HCT116 (cell line): ENCODE measurements around the gene CRCP. TPM values are rescaled to one million over a fixed set of nuclear protein-coding genes. Genes with fewer than 3 reads are reported as not detected.

ENCODE experiments used
- ATAC-seq: fragments of 200-7000 bp; cut with Tn5 transposase; 2 replicates; pipeline ENCODE4 v1.9.1; 2020; ENCODE audit warnings: mild to moderate bottlenecking, moderate library complexity
- BruUV-seq: library from RNA; stranded (reverse); fragments of 400-500 nt; replicated peaks from 2 replicates; lab custom pipeline; 2021; lab: Mats Ljungman, UMichigan
- CTCF ChIA-PET: fragments of 300-600 bp; sonication (Branson Sonifier 250); formaldehyde crosslinking; loops from one replicate; lab custom pipeline; 2021; ENCODE audit warnings: antibody characterized with exemption; lab: Charles Lee
- POLR2A ChIA-PET: fragments of 300-600, 350-600 bp; sonication (Branson Sonifier 250); formaldehyde crosslinking; loops from one replicate; lab custom pipeline; 2021; ENCODE audit warnings: antibody characterized with exemption; lab: Charles Lee
- RAD21 ChIA-PET, 2 experiments: fragments of 300-600 bp; sonication (Branson Sonifier 250); formaldehyde crosslinking; loops; one replicate each; lab custom pipeline; 2023; ENCODE audit warnings: low total read pairs in 2 of 2; ENCODE audit not compliant: uncharacterized antibody in 2 of 2, unreplicated experiment in 2 of 2, low non-redundant PET in 1 of 2; lab: Charles Lee
- DNase-seq: peaks from one replicate; pipeline ENCODE4 v3.0.0-alpha.2; 2010; ENCODE audit warnings: low read depth, low spot score
- H2AFZ ChIP-seq: fragments of 200-600 bp; shearing (Covaris generic), sonication (generic); 2 replicates; pipeline ENCODE4 v1.6.1; 2017; ENCODE audit warnings: low read depth, mixed run types, mixed read lengths, antibody characterized with exemption, low read length; ENCODE audit not compliant: poor library complexity, severe bottlenecking
- H3K27ac ChIP-seq: 2 replicates; pipeline ENCODE4 v1.5.1; 2012; ENCODE audit warnings: low read depth, low read length
- H3K27me3 ChIP-seq: fragments of 200-600 bp; sonication (generic); 2 replicates; pipeline ENCODE4 v1.6.1; 2016; ENCODE audit warnings: mixed run types, low read length, mixed read lengths; ENCODE audit not compliant: insufficient read depth
- H3K36me3 ChIP-seq, 2 experiments: fragments of 200-500 bp in 1 of 2; fragments of 200-600 bp in 1 of 2; sonication (Bioruptor generic) in 1 of 2; sonication (generic) in 1 of 2; 2 replicates each; pipeline versions ENCODE4 v1.5.1 to v1.6.1; 2014 to 2016; ENCODE audit warnings: low read length in 2 of 2, inconsistent platforms in 1 of 2, mixed read lengths in 1 of 2, mixed run types in 1 of 2; ENCODE audit not compliant: insufficient read depth in 2 of 2, control insufficient read depth in 1 of 2
- H3K4me1 ChIP-seq, 2 experiments: fragments of 200-600 bp in 1 of 2; sonication (generic) in 1 of 2; 2 replicates each; pipeline versions ENCODE4 v1.5.1 to v1.6.1; 2012 to 2017; ENCODE audit warnings: low read length in 2 of 2, inconsistent platforms in 1 of 2, mild to moderate bottlenecking in 1 of 2, mixed read lengths in 1 of 2, mixed run types in 1 of 2, moderate library complexity in 1 of 2; ENCODE audit not compliant: insufficient read depth in 2 of 2, control insufficient read depth in 1 of 2
- H3K4me2 ChIP-seq: fragments of 200-600 bp; sonication (generic); 2 replicates; pipeline ENCODE4 v1.6.1; 2017; ENCODE audit warnings: mixed run types, low read length, mixed read lengths
- H3K4me3 ChIP-seq, 2 experiments: fragments of 200-600 bp in 1 of 2; sonication (generic) in 1 of 2; replicated peaks in 1 of 2; 2 replicates each; pipeline ENCODE4 v1.5.1; 2011 to 2016; ENCODE audit warnings: low read length in 2 of 2, control low read depth in 1 of 2, low read depth in 1 of 2, mild to moderate bottlenecking in 1 of 2, mixed read lengths in 1 of 2, mixed run types in 1 of 2
- H3K79me2 ChIP-seq: fragments of 200-600 bp; sonication (generic); 2 replicates; pipeline ENCODE4 v1.6.1; 2017; ENCODE audit warnings: mild to moderate bottlenecking, mixed run types, low read length, moderate library complexity, mixed read lengths; ENCODE audit not compliant: insufficient read depth
- H3K9ac ChIP-seq: fragments of 200-600 bp; sonication (generic); 2 replicates; pipeline ENCODE4 v1.6.1; 2016; ENCODE audit warnings: low read length, mixed read lengths
- H3K9me2 ChIP-seq: fragments of 200-600 bp; sonication (generic), shearing (Covaris generic); 2 replicates; pipeline ENCODE4 v1.6.1; 2017; ENCODE audit warnings: mixed run types, mild to moderate bottlenecking, moderate library complexity; ENCODE audit not compliant: insufficient read depth
- H3K9me3 ChIP-seq, 2 experiments: fragments of 200-500 bp in 1 of 2; fragments of 200-600 bp in 1 of 2; sonication (Bioruptor generic) in 1 of 2; sonication (generic) in 1 of 2; 2 replicates each; pipeline ENCODE4 v1.6.1; 2014 to 2017; ENCODE audit warnings: low read length in 2 of 2, mixed read lengths in 2 of 2, inconsistent platforms in 1 of 2, low read depth in 1 of 2, mild to moderate bottlenecking in 1 of 2, mixed run types in 1 of 2, moderate library complexity in 1 of 2; ENCODE audit not compliant: control insufficient read depth in 1 of 2, insufficient read depth in 1 of 2
- H4K20me1 ChIP-seq: fragments of 200-600 bp; sonication (generic), shearing (Covaris generic); 2 replicates; pipeline ENCODE4 v1.6.1; 2017; ENCODE audit warnings: mixed run types, mild to moderate bottlenecking, moderate library complexity; ENCODE audit not compliant: insufficient read depth
- ATF3 ChIP-seq: IDR thresholded peaks from 2 replicates; pipeline ENCODE4 v1.6.1; 2012
- CBX3 ChIP-seq: IDR thresholded peaks from 2 replicates; pipeline ENCODE4 v1.6.1; 2012; ENCODE audit warnings: low read depth
- CEBPB ChIP-seq: IDR thresholded peaks from 2 replicates; pipeline ENCODE4 v1.6.1; 2012; ENCODE audit warnings: low read depth
- EGR1 ChIP-seq: IDR thresholded peaks from 2 replicates; pipeline ENCODE4 v1.6.1; 2012; ENCODE audit warnings: low read depth
- ELF1 ChIP-seq: IDR thresholded peaks from 2 replicates; pipeline ENCODE4 v1.6.1; 2012; ENCODE audit warnings: low read depth, borderline replicate concordance
- EZH2 ChIP-seq: fragments of 200-600 bp; sonication (generic); IDR thresholded peaks from 2 replicates; pipeline ENCODE4 v1.6.1; 2017; ENCODE audit warnings: antibody characterized with exemption, mixed run types
- FOSL1 ChIP-seq: IDR thresholded peaks from 2 replicates; pipeline ENCODE4 v1.6.1; 2012; ENCODE audit warnings: low read depth
- JUND ChIP-seq: IDR thresholded peaks from 2 replicates; pipeline ENCODE4 v1.6.1; 2012
- POLR2A ChIP-seq: IDR thresholded peaks from 2 replicates; pipeline ENCODE4 v1.7.0; 2011; ENCODE audit warnings: borderline replicate concordance; ENCODE audit not compliant: insufficient read depth, insufficient read length; ENCODE audit errors: extremely low read depth
- POLR2AphosphoS5 ChIP-seq: IDR thresholded peaks from 2 replicates; pipeline ENCODE4 v1.6.1; 2011; ENCODE audit warnings: mild to moderate bottlenecking, low read depth, low read length, moderate library complexity
- REST ChIP-seq: IDR thresholded peaks from 2 replicates; pipeline ENCODE4 v1.6.1; 2012; ENCODE audit warnings: low read depth
- SIN3A ChIP-seq: IDR thresholded peaks from 2 replicates; pipeline ENCODE4 v1.6.1; 2012; ENCODE audit warnings: low read depth
- SP1 ChIP-seq: IDR thresholded peaks from 2 replicates; pipeline ENCODE4 v1.6.1; 2012; ENCODE audit warnings: low read depth
- SRF ChIP-seq: IDR thresholded peaks from 2 replicates; pipeline ENCODE4 v1.6.1; 2012; ENCODE audit warnings: low read depth
- TCF7L2 ChIP-seq: IDR thresholded peaks from 2 replicates; pipeline ENCODE4 v1.7.0; 2011; ENCODE audit warnings: borderline replicate concordance, inconsistent platforms; ENCODE audit not compliant: insufficient read depth, insufficient read length; ENCODE audit errors: extremely low read depth
- ZFX ChIP-seq: fragments of 450-650 bp; IDR thresholded peaks from 2 replicates; pipeline ENCODE4 v1.6.1; 2017
- ZNF274 ChIP-seq: fragments of 200-500 bp; sonication (Bioruptor generic); IDR thresholded peaks from 2 replicates; pipeline ENCODE4 v1.6.1; 2014; ENCODE audit warnings: mild to moderate bottlenecking, low read depth, low read length, inconsistent platforms
- intact Hi-C: fragments of 100-400 bp; cut with micrococcal nuclease; formaldehyde crosslinking; loops from 2 replicates; pipeline ENCODE4 v1.10.0; 2022
- total RNA-seq: library from RNA; stranded (reverse); gene quantifications from one replicate; pipeline ENCODE4 v1.2.1, GENCODE V29; 2021; ENCODE audit not compliant: unreplicated experiment
- TF ChIP-seq, protein P1 (sequence below): IDR thresholded peaks from 2 replicates; pipeline ENCODE4 v1.6.1; 2012

Gene CRCP
- total RNA-seq, 1 experiment from 2014 or later = 28.4 TPM

DNA sequence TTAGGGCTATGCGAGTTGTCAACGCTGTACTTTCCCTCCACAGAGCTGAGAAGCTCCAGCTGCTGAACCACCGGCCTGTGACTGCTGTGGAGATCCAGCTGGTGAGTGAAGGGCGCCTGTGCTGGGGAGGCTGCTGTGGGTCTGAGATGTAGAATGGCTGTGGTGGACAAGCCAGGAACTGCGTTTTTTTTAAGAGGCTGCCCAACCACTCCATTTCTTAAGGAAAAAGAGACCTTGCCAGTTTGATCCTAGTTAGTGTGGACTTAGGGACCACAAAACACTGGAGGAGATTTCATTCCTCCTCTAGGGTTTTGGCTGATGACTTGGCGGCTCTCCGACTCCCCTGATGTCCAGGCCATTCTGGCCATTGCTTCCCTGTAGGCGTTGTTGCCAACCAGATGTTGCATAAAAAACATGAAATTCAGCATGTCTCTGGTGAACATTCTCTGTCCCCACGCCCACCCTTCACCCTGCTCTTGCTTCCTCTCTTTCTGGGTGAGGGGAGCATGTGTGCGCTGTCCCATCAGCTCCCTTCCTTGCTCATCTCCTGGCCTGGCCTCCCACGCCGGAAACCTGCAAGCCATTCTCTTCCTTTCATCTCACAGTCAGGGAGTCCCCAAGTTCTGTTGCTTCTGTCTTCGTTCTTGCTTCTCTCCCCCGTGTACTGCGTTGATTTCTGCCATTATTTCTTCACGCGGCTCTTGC lies 30.9 kb downstream of the CRCP start:
- Histone ChIP-seq H3K4me2 (no peak overlapping the region), H2AFZ (no peak overlapping the region), H3K79me2 (peaks cover 56% of the 10 kb centered on the region), H3K9me3 (no peaks in the 10 kb centered on the region), H3K4me1 (peaks cover 26 to 52% of the 10 kb centered on the region in 2 experiments), H3K9me2 (no peaks in the 10 kb centered on the region), H3K4me3 (no peak overlapping the region), H3K36me3 (peaks cover 9 to 42% of the 10 kb centered on the region in 2 experiments; a peak in 3 of 4 replicates), H3K27me3 (no peaks in the 10 kb centered on the region), H3K9ac (no peak overlapping the region), H4K20me1 (no peaks in the 10 kb centered on the region), H3K27ac (no peak overlapping the region)
- POLR2A ChIA-PET = no interaction called here
- TF ChIP-seq TCF7L2 = no peak
- no peak for TF ChIP-seq ZFX
- TF ChIP-seq EGR1 = no peak
- no peak for TF ChIP-seq CBX3
- no peak for TF ChIP-seq JUND
- TF ChIP-seq SP1 = no peak
- no peak for TF ChIP-seq ELF1
- TF ChIP-seq EZH2 = no peak
- TF ChIP-seq ZNF274 = no peak
- TF ChIP-seq, protein P1, sequence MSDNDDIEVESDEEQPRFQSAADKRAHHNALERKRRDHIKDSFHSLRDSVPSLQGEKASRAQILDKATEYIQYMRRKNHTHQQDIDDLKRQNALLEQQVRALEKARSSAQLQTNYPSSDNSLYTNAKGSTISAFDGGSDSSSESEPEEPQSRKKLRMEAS = no peak
- no TSS peak for BruUV-seq
- intact Hi-C loops = loop anchor here (10.0 kb wide), 1 partner anchor 349 kb away; no protein-coding TSS in a partner anchor
- DNase-seq = no peak
- RAD21 ChIA-PET = no interaction called here
- CTCF ChIA-PET = no interaction called here
- no peak for ATAC-seq

GRCh38 chr7:66146701-66147100 lies 32.1 kb downstream of the CRCP start:
- Histone ChIP-seq H3K9ac (no peak overlapping the region), H3K27me3 (no peaks in the 10 kb centered on the region), H3K9me2 (no peaks in the 10 kb centered on the region), H3K27ac (no peak overlapping the region), H4K20me1 (no peaks in the 10 kb centered on the region), H2AFZ (no peak overlapping the region), H3K4me1 (peaks cover 31 to 54% of the 10 kb centered on the region in 2 experiments), H3K36me3 (peaks cover 9 to 43% of the 10 kb centered on the region in 2 experiments; a peak in 3 of 4 replicates), H3K79me2 (peaks cover 59% of the 10 kb centered on the region), H3K4me2 (no peak overlapping the region), H3K9me3 (no peaks in the 10 kb centered on the region), H3K4me3 (no peak overlapping the region)
- ChIA-PET RAD21 (no interaction called here), POLR2A (interaction anchor here (0.5 kb wide), 2 partner anchors 45 to 72 kb away, joined by 3 read pairs; no protein-coding TSS in a partner anchor), CTCF (no interaction called here)
- BruUV-seq = TSS peak; percentile 29
- intact Hi-C loops = loop anchor here (10.0 kb wide), 1 partner anchor 348 kb away; no protein-coding TSS in a partner anchor
- ATAC-seq (no peak), DNase-seq (no peak)
- TF ChIP-seq REST = no peak
- TF ChIP-seq SIN3A = no peak
- no peak for TF ChIP-seq CEBPB
- TF ChIP-seq CBX3 = no peak
- no peak for TF ChIP-seq POLR2A
- no peak for TF ChIP-seq ATF3
- TF ChIP-seq FOSL1 = no peak
- no peak for TF ChIP-seq ZNF274
- no peak for TF ChIP-seq POLR2AphosphoS5
- no peak for TF ChIP-seq SRF
- no peak for TF ChIP-seq EZH2
